Stimulated activated naive CD8-positive, alpha-beta T cell treated with anti-CD3 and anti-CD28 coated beads, Interleukin-15, amount 100 ng/mL, for 72 hours (primary cell): Measurements from ENCODE around the gene PADI2.

ENCODE experiments used
- ATAC-seq: fragments of 150-1000 bp; cut with Tn5 transposase; 2 replicates; pipeline ENCODE4 v1.10.0; 2021; ENCODE audit warnings: mild to moderate bottlenecking, moderate library complexity
- DNase-seq, 2 donors: peaks; one replicate each; pipeline ENCODE4 v3.0.0; 2021 to 2022
- H3K27ac Mint-ChIP-seq, 2 donors: one replicate each; pipeline ENCODE4 v1.8.0; 2022; ENCODE audit warnings: mild to moderate bottlenecking in 2 of 2, mixed read lengths in 2 of 2, moderate library complexity in 2 of 2
- H3K27me3 Mint-ChIP-seq: one replicate; pipeline ENCODE4 v1.8.0; 2022; ENCODE audit warnings: mixed read lengths
- H3K4me1 Mint-ChIP-seq: one replicate; pipeline ENCODE4 v1.8.0; 2022; ENCODE audit warnings: mild to moderate bottlenecking, mixed read lengths
- H3K4me3 Mint-ChIP-seq, 2 donors: one replicate each; pipeline ENCODE4 v1.8.0; 2022; ENCODE audit warnings: mild to moderate bottlenecking in 2 of 2, mixed read lengths in 2 of 2, moderate library complexity in 1 of 2
- H3K9me3 Mint-ChIP-seq, 2 donors: one replicate each; pipeline ENCODE4 v1.8.0; 2022; ENCODE audit warnings: mixed read lengths in 2 of 2

PADI2 gene

GRCh38 chr1:17017435-17017834, 101.8 kb downstream of the PADI2 start:
- Mint-ChIP-seq H3K4me3 (no peak overlapping the region), H3K9me3 (no peaks in the 10 kb centered on the region), H3K27me3 (no peaks in the 10 kb centered on the region), H3K4me1 (peaks cover 16% of the 10 kb centered on the region), H3K27ac (no peak overlapping the region)
- no peak for DNase-seq
- ATAC-seq: no peak
